ENCODE data around the gene PLEKHM2.

The PLEKHM2 gene

GRCh38 chr1:15684042-15684461, at the start of gene PLEKHM2:
Gene PLEKHM2, plus strand, starts transcription at chr1:15684320. Its CDS starts 239 bp downstream, at chr1:15684559.
- TF ChIP-seq CTCF (IDR thresholded peaks at IDR 0.05; ENCODE audit: low read depth, low read length) = no peak

GRCh38 chr1:15636436-15636835, 47.7 kb upstream of the PLEKHM2 start:
- DNase-seq (ENCODE audit: low read depth in 2 of 2) = no peak
- no peak for TF ChIP-seq CTCF (IDR thresholded peaks at IDR 0.05; ENCODE audit: low read depth, low read length)
- H3K4me3 ChIP-seq (replicated peaks in 1 of 2; ENCODE audit: low read depth in 2 of 2, low read length in 2 of 2) = no peak overlapping the region

More at GRCh38 chr1:15684042-15684461, at the start of gene PLEKHM2:
- peak within 1 kb of the TSS; percentile 79 to 85 for H3K4me3 ChIP-seq (replicated peaks in 1 of 2; ENCODE audit: low read depth in 2 of 2, low read length in 2 of 2)
- DNase-seq (ENCODE audit: low read depth in 2 of 2) = peak in 1 of 2 donors; percentile 56

- TF ChIP-seq CTCF (IDR thresholded peaks at IDR 0.05; ENCODE audit: low read depth, low read length) = no peak
- no peak for DNase-seq (ENCODE audit: low read depth in 2 of 2)
Measured at GRCh38 chr1:15637826-15638225, 46.3 kb upstream of the PLEKHM2 start.

GRCh38 chr1:15639262-15639661, 44.9 kb upstream of the PLEKHM2 start:
- DNase-seq (ENCODE audit: low read depth in 2 of 2) = no peak
- no peak overlapping the region for H3K4me3 ChIP-seq (replicated peaks in 1 of 2; ENCODE audit: low read depth in 2 of 2, low read length in 2 of 2)
- TF ChIP-seq CTCF (IDR thresholded peaks at IDR 0.05; ENCODE audit: low read depth, low read length) = no peak

More at GRCh38 chr1:15637826-15638225, 46.3 kb upstream of the PLEKHM2 start:
- no peak overlapping the region for H3K4me3 ChIP-seq (replicated peaks in 1 of 2; ENCODE audit: low read depth in 2 of 2, low read length in 2 of 2)

GRCh38 chr1:15639931-15640330, 44.2 kb upstream of the PLEKHM2 start:
- TF ChIP-seq CTCF (IDR thresholded peaks at IDR 0.05; ENCODE audit: low read depth, low read length) = no peak
- H3K4me3 ChIP-seq (replicated peaks in 1 of 2; ENCODE audit: low read depth in 2 of 2, low read length in 2 of 2) = no peak overlapping the region
- no peak for DNase-seq (ENCODE audit: low read depth in 2 of 2)

- no peak overlapping the region for H3K4me3 ChIP-seq (replicated peaks in 1 of 2; ENCODE audit: low read depth in 2 of 2, low read length in 2 of 2)
- no peak for TF ChIP-seq CTCF (IDR thresholded peaks at IDR 0.05; ENCODE audit: low read depth, low read length)
- no peak for DNase-seq (ENCODE audit: low read depth in 2 of 2)
Measured at GRCh38 chr1:15640667-15641066, 43.5 kb upstream of the PLEKHM2 start.

GRCh38 chr1:15649937-15650336, 34.2 kb upstream of the PLEKHM2 start:
- no peak overlapping the region for H3K4me3 ChIP-seq (replicated peaks in 1 of 2; ENCODE audit: low read depth in 2 of 2, low read length in 2 of 2)
- TF ChIP-seq CTCF (IDR thresholded peaks at IDR 0.05; ENCODE audit: low read depth, low read length) = no peak
- DNase-seq (ENCODE audit: low read depth in 2 of 2) = no peak
